ENCODE results near the gene CHDH. TPM values are rescaled to one million over a fixed set of nuclear protein-coding genes. Genes with fewer than 3 reads are reported as not detected.

Gene CHDH
- total and polyA plus RNA-seq, 11 donors: 0.69 to 13.2 (median 4.9) TPM

DNA sequence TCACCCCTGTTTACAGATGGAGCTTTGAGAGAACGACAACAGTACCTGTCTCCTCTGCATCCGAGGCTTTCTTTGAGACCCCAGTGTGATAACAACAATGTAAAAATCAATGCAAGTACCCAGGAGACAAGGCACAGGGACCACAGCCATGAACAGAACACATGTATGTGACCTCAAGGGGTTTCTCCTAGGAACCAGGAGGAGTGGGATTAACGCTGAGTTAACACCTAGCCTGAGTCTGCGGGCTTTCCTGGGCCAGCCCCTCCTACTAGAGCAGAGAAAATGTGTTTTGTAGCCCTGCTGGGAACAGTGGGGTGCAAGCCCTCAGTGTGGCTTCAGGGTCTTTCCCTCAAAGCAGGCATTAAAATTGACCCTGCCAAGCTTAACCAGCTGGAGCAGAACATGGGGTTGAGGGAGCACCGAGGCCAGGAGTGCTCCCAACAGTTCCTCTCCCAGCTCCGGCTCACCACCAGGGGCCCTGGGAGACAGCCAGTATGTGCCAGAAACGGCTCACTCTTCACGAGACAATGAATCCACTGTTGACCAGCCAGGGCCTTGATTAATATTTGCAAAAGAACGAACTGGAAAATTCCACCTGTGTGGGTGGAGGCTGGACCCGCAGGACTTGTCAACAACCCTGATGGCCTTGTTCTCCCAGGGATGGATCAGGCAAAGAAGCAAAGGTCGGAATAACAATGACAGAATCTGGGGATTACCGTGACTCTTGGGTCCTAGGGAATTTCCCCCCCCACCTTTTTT is 3.6 kb downstream of the CHDH start:
- H3K27me3 ChIP-seq: peaks cover 0 to 27% (median 10%) of the 10 kb centered on the region in 9 donors
- H3K4me3 ChIP-seq: no peak overlapping the region
- DNase-seq (peak in 3 of 5 donors; percentile 39 to 58 (median 54)), ATAC-seq (peak in 3 of 4 donors; percentile 23 to 61 (median 38))
- no peak for TF ChIP-seq CTCF (IDR thresholded peaks at IDR 0.05)
- TF ChIP-seq POLR2A (IDR thresholded peaks at IDR 0.05): no peak
- no peaks in the 10 kb centered on the region for H3K36me3 ChIP-seq
- intact Hi-C loops (cut with DNase I): no loop called here
- H3K4me1 ChIP-seq: peaks cover 0 to 18% (median 5%) of the 10 kb centered on the region in 12 donors
- H3K27ac ChIP-seq: no peak overlapping the region
- 40 to 50% (median 46%) methylated on average over 11 to 12 of the region's 12 CpGs for WGBS, 4 donors
- no peaks in the 10 kb centered on the region for H3K9me3 ChIP-seq

DNA sequence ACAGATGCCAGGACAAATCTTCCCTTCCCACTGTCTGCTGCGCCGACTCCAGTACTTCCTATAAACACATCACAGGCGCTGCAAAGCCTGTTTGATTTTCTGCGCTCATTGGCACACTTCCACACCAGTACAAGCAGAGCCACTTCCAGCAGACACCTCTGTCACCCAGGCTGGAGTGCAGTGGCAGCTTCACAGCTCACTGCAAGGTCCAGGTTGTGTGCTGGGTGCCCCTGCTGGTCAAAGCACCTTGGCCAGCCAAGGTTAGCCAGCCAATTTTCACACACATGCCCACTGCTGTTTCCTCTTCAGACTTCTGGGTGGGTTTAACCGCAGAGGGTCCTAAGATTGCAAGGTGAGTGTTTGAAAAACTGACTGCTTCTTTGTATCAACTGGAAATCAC is 4.9 kb downstream of the CHDH start:
- ATAC-seq: no peak
- Histone ChIP-seq H3K27me3 (peaks cover 0 to 17% (median under 1%) of the 10 kb centered on the region in 9 donors), H3K36me3 (no peaks in the 10 kb centered on the region), H3K9me3 (no peaks in the 10 kb centered on the region), H3K4me3 (no peak overlapping the region), H3K27ac (no peak overlapping the region), H3K4me1 (peaks cover 0 to 12% (median under 1%) of the 10 kb centered on the region in 12 donors)
- DNase-seq: no peak
- no peak for TF ChIP-seq POLR2A (IDR thresholded peaks at IDR 0.05)
- TF ChIP-seq CTCF (IDR thresholded peaks at IDR 0.05): no peak
- 82 to 97% (median 88%) methylated on average over 5 of the region's 5 CpGs for WGBS, 4 donors
- intact Hi-C loops (cut with DNase I): no loop called here

GRCh38 chr3:53837331-53837730 is 8.9 kb downstream of the CHDH start:
- no peak for ATAC-seq

More at GRCh38 chr3:53837331-53837730, 8.9 kb downstream of the CHDH start:
- no peak overlapping the region for H3K27ac ChIP-seq
- H3K27me3 ChIP-seq: no peaks in the 10 kb centered on the region
- no peak overlapping the region for H3K4me3 ChIP-seq
- H3K36me3 ChIP-seq: no peaks in the 10 kb centered on the region
- DNase-seq: no peak
- intact Hi-C loops (cut with DNase I): no loop called here
- H3K9me3 ChIP-seq: no peaks in the 10 kb centered on the region
- no peak for TF ChIP-seq POLR2A (IDR thresholded peaks at IDR 0.05)
- TF ChIP-seq CTCF (IDR thresholded peaks at IDR 0.05): no peak
- H3K4me1 ChIP-seq: no peaks in the 10 kb centered on the region
- WGBS, 4 donors: 82 to 95% (median 84%) methylated on average over 4 to 10 of the region's 10 CpGs

Measured in heart left ventricle (tissue), 16 donors.